Esophagus muscularis mucosa (tissue), 4 donors: ENCODE results near the gene PCP2. TPM values are rescaled to one million over a fixed set of nuclear protein-coding genes. Genes with fewer than 3 reads are reported as not detected.

Experiments
- DNase-seq: peaks from one replicate; pipeline ENCODE4 v3.0.0-alpha.2; 2017; ENCODE audit errors: extremely low spot score
- H3K27ac ChIP-seq, 4 donors: fragments of 200-600 bp; sonication (generic); replicated peaks in 1 of 4; 1 replicate in 3 of 4; 2 replicates in 1 of 4; pipeline ENCODE4 v1.5.1; 2016 to 2019; ENCODE audit warnings: mild to moderate bottlenecking in 1 of 4
- H3K27me3 ChIP-seq, 4 donors: fragments of 200-600 bp; sonication (generic); one replicate each; pipeline versions ENCODE4 v1.5.1 to v1.6.0; 2016 to 2019
- H3K36me3 ChIP-seq, 4 donors: fragments of 200-600 bp; sonication (generic); one replicate each; pipeline ENCODE4 v1.5.1; 2016 to 2019
- H3K4me1 ChIP-seq, 4 donors: fragments of 200-600 bp; sonication (generic); one replicate each; pipeline ENCODE4 v1.5.1; 2016 to 2019
- H3K4me3 ChIP-seq, 4 donors: fragments of 200-600 bp; sonication (generic); 1 replicate in 2 of 4; 2 replicates in 2 of 4; pipeline ENCODE4 v1.5.1; 2016 to 2019; ENCODE audit warnings: mild to moderate bottlenecking in 4 of 4, moderate library complexity in 1 of 4
- H3K9me3 ChIP-seq, 4 donors: fragments of 200-600 bp; sonication (generic); 1 replicate in 3 of 4; 2 replicates in 1 of 4; pipeline ENCODE4 v1.5.1; 2016 to 2019
- CTCF ChIP-seq, 3 experiments: fragments of 200-600 bp in 2 of 3; fragments of 450-650 bp in 1 of 3; sonication (generic) in 2 of 3; IDR thresholded peaks; one replicate each; pipeline ENCODE4 v1.5.1; 2017 to 2019; ENCODE audit warnings: antibody characterized with exemption in 3 of 3, mild to moderate bottlenecking in 2 of 3, moderate library complexity in 1 of 3
- EP300 ChIP-seq: sonication (generic); formaldehyde crosslinking; IDR thresholded peaks from one replicate; pipeline ENCODE4 v1.6.1; 2017; ENCODE audit warnings: antibody characterized with exemption
- POLR2A ChIP-seq: fragments of 450-650 bp; IDR thresholded peaks from one replicate; pipeline ENCODE4 v1.6.1; 2017; ENCODE audit warnings: antibody characterized with exemption, moderate library complexity, mild to moderate bottlenecking, low read depth
- POLR2AphosphoS5 ChIP-seq, 2 donors: sonication (generic); formaldehyde crosslinking; IDR thresholded peaks; one replicate each; pipeline ENCODE4 v1.6.1; 2017; ENCODE audit warnings: antibody characterized with exemption in 2 of 2
- WGBS: methylation state at CpG from one replicate; pipeline ENCODE4 v1.1.5; 2018; 5-methylcytosine and 5-hydroxymethylcytosine counted together
- intact Hi-C: fragments of 100-400 bp; cut with DNase I; formaldehyde crosslinking; loops from one replicate; pipeline ENCODE4 v1.15.1; 2023
- total RNA-seq, 4 donors: library from RNA; depleted of rRNA; stranded (reverse); fragments of >200 nt; gene quantifications; one replicate each; pipeline versions ENCODE4 v1.1.0 to v1.2.1, GENCODE V29; 2016

Gene PCP2
- total RNA-seq, 4 donors from 2014 or later, result not detected

GRCh38 chr19:7638802-7639465, 5.4 kb upstream of the PCP2 start:
- WGBS, result 46% methylated on average over 10 of the region's 12 CpGs

GRCh38 chr19:7637374-7638256, 4.1 kb upstream of the PCP2 start:
- Histone ChIP-seq H3K9me3 (no peaks in the 10 kb centered on the region), H3K4me1 (peaks cover 0 to 11% (median 5%) of the 10 kb centered on the region in 4 donors), H3K27me3 (peaks cover 0 to 73% (median 20%) of the 10 kb centered on the region in 4 donors), H3K27ac (peak overlapping the region in 3 of 4 donors; percentile 46 to 65 (median 57)), H3K36me3 (peaks cover 0 to 3% (median 1%) of the 10 kb centered on the region in 4 donors), H3K4me3 (peak overlapping the region; percentile 44 to 59 (median 45))
- intact Hi-C loops, result no loop called here
- no peak for TF ChIP-seq CTCF (IDR thresholded peaks at IDR 0.05)
- TF ChIP-seq POLR2A, result no peak
- TF ChIP-seq EP300, result no peak
- 60% methylated on average over 15 of the region's 30 CpGs for WGBS
- DNase-seq, result no peak

More at GRCh38 chr19:7638802-7639465, 5.4 kb upstream of the PCP2 start:
- no peak overlapping the region for H3K27ac ChIP-seq
- H3K4me3 ChIP-seq, result no peak overlapping the region
- H3K9me3 ChIP-seq, result no peaks in the 10 kb centered on the region
- intact Hi-C loops, result no loop called here
- TF ChIP-seq EP300 (no peak), POLR2A (no peak), CTCF (IDR thresholded peaks at IDR 0.05) (no peak), POLR2AphosphoS5 (IDR thresholded peaks at IDR 0.05) (no peak)
- DNase-seq, result no peak
- peaks cover 0 to 87% (median 20%) of the 10 kb centered on the region in 4 donors for H3K27me3 ChIP-seq
- H3K4me1 ChIP-seq, result peaks cover 0 to 11% (median 5%) of the 10 kb centered on the region in 4 donors
- no peaks in the 10 kb centered on the region for H3K36me3 ChIP-seq

GRCh38 chr19:7636691-7637373, 3.3 kb upstream of the PCP2 start, which contains the start of gene STXBP2:
Gene STXBP2, plus strand, starts transcription at chr19:7637110. Its CDS starts 40 bp downstream, at chr19:7637150.
- DNase-seq, result no peak
- Histone ChIP-seq H3K9me3 (no peaks in the 10 kb centered on the region), H3K27ac (peak within 1 kb of the TSS in 3 of 4 donors; percentile 46 to 65 (median 57)), H3K36me3 (peaks cover 0 to 11% (median 5%) of the 10 kb centered on the region in 4 donors), H3K4me1 (peaks cover 0 to 13% (median 5%) of the 10 kb centered on the region in 4 donors), H3K27me3 (peaks cover 0 to 66% (median 20%) of the 10 kb centered on the region in 4 donors), H3K4me3 (peak within 1 kb of the TSS; percentile 44 to 59 (median 45))
- WGBS, result 24% methylated on average over 13 of the region's 61 CpGs
- intact Hi-C loops, result no loop called here
- TF ChIP-seq POLR2AphosphoS5 (IDR thresholded peaks at IDR 0.05) (peak in 1 of 2 donors; percentile 45), CTCF (IDR thresholded peaks at IDR 0.05) (no peak), POLR2A (no peak), EP300 (no peak)

GRCh38 chr19:7636317-7636690, 2.8 kb upstream of the PCP2 start:
- Histone ChIP-seq H3K27me3 (peaks cover 0 to 60% (median 20%) of the 10 kb centered on the region in 4 donors), H3K9me3 (no peaks in the 10 kb centered on the region), H3K4me1 (peaks cover under 1 to 18% (median 9%) of the 10 kb centered on the region in 4 donors), H3K4me3 (peak overlapping the region; percentile 44 to 59 (median 45)), H3K27ac (peak overlapping the region in 1 of 4 donors; percentile 65), H3K36me3 (peaks cover 0 to 16% (median 7%) of the 10 kb centered on the region in 4 donors)
- intact Hi-C loops, result no loop called here
- DNase-seq, result no peak
- 70% methylated on average over 16 of the region's 16 CpGs for WGBS
- TF ChIP-seq CTCF (IDR thresholded peaks at IDR 0.05) (no peak), EP300 (no peak), POLR2A (no peak), POLR2AphosphoS5 (IDR thresholded peaks at IDR 0.05) (no peak)
